Thoracic aorta (tissue), 2 donors: ENCODE data around the gene KRT81. TPM values are rescaled to one million over a fixed set of nuclear protein-coding genes. Genes with fewer than 3 reads are reported as not detected.

ENCODE experiments used
- ATAC-seq: fragments of 150-250 bp; one replicate; pipeline ENCODE4 v1.8.0; 2017; ENCODE audit warnings: low read depth; ENCODE audit not compliant: insufficient number of reproducible peaks, low FRiP score
- DNase-seq: peaks from one replicate; pipeline ENCODE4 v3.0.0-alpha.2; 2020; ENCODE audit warnings: low spot score
- H3K27ac ChIP-seq, 2 donors: fragments of 200-600 bp; sonication (generic); 1 replicate in 1 of 2; 2 replicates in 1 of 2; pipeline ENCODE4 v1.5.1; 2016; ENCODE audit warnings: mild to moderate bottlenecking in 2 of 2, moderate library complexity in 2 of 2
- H3K27me3 ChIP-seq: fragments of 200-600 bp; sonication (generic); replicated peaks from 2 replicates; pipeline ENCODE4 v1.6.0; 2016; ENCODE audit warnings: mild to moderate bottlenecking; ENCODE audit not compliant: insufficient read depth
- H3K36me3 ChIP-seq: fragments of 200-600 bp; sonication (generic); one replicate; pipeline ENCODE4 v1.5.1; 2016
- H3K4me1 ChIP-seq, 2 donors: fragments of 200-600 bp; sonication (generic); 1 replicate in 1 of 2; 2 replicates in 1 of 2; pipeline versions ENCODE4 v1.5.1 to v1.6.0; 2016; ENCODE audit warnings: low read depth in 2 of 2, mild to moderate bottlenecking in 1 of 2; ENCODE audit not compliant: control insufficient read depth in 1 of 2
- H3K4me3 ChIP-seq: fragments of 200-600 bp; sonication (generic); 2 replicates; pipeline ENCODE4 v1.5.1; 2016; ENCODE audit warnings: mild to moderate bottlenecking
- H3K9me3 ChIP-seq: fragments of 200-600 bp; sonication (generic); 2 replicates; pipeline ENCODE4 v1.5.1; 2016
- total RNA-seq, 2 donors: library from RNA; depleted of rRNA; stranded (reverse); fragments of >200 nt; gene quantifications; one replicate each; pipeline versions ENCODE4 v1.1.0 to v1.2.3, GENCODE V29; 2016
- TF ChIP-seq, protein P1 (sequence below): fragments of 200-600 bp; sonication (generic); IDR thresholded peaks from one replicate; pipeline ENCODE4 v1.5.1; 2019; ENCODE audit warnings: antibody characterized with exemption

KRT81 gene
- total RNA-seq, 2 donors from 2014 or later = 5.1 TPM; not detected in 1

DNA sequence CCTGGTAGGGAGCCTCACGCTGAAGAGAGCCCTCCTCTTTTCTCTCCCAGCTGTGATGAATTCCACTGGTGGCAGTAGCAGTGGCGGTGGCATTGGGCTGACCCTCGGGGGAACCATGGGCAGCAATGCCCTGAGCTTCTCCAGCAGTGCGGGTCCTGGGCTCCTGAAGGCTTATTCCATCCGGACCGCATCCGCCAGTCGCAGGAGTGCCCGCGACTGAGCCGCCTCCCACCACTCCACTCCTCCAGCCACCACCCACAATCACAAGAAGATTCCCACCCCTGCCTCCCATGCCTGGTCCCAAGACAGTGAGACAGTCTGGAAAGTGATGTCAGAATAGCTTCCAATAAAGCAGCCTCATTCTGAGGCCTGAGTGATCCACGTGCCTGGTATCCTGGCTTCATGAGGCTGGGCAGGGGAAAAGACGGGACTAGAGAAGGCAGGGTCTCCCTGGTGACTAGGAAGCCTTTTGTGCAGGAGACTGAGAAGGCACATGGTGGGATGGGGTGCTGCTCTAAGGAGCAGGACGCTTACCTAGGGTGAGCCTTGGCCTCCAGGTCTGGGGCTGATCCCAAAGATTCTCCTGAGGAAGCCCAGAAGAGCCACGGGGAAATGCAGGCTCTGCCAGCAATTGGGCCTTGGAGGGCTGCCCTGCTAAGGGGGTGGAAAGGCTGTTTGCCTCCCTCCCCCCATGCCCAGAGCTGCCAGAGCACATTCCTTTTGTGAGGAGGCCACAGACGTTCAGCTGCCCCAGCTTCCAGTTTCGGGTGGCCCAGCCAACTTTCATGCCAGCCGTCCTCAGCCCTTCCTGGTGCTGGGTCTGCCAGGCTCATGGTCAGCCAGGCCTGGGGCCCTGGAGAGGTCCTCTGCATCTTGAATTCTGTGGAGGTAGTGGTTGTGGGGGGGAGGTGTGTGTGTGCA, 42.5 kb downstream of the KRT81 start:
- no peaks in the 10 kb centered on the region for H3K36me3 ChIP-seq
- H3K4me1 ChIP-seq = peaks cover 45 to 51% of the 10 kb centered on the region in 2 donors
- no peaks in the 10 kb centered on the region for H3K27me3 ChIP-seq
- ATAC-seq = peak; percentile 47
- TF ChIP-seq, protein P1, sequence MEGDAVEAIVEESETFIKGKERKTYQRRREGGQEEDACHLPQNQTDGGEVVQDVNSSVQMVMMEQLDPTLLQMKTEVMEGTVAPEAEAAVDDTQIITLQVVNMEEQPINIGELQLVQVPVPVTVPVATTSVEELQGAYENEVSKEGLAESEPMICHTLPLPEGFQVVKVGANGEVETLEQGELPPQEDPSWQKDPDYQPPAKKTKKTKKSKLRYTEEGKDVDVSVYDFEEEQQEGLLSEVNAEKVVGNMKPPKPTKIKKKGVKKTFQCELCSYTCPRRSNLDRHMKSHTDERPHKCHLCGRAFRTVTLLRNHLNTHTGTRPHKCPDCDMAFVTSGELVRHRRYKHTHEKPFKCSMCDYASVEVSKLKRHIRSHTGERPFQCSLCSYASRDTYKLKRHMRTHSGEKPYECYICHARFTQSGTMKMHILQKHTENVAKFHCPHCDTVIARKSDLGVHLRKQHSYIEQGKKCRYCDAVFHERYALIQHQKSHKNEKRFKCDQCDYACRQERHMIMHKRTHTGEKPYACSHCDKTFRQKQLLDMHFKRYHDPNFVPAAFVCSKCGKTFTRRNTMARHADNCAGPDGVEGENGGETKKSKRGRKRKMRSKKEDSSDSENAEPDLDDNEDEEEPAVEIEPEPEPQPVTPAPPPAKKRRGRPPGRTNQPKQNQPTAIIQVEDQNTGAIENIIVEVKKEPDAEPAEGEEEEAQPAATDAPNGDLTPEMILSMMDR = no peak
- no peaks in the 10 kb centered on the region for H3K9me3 ChIP-seq
- peak overlapping the region; percentile 74 to 86 for H3K27ac ChIP-seq
- DNase-seq = peak; percentile 33
- H3K4me3 ChIP-seq = no peak overlapping the region

DNA sequence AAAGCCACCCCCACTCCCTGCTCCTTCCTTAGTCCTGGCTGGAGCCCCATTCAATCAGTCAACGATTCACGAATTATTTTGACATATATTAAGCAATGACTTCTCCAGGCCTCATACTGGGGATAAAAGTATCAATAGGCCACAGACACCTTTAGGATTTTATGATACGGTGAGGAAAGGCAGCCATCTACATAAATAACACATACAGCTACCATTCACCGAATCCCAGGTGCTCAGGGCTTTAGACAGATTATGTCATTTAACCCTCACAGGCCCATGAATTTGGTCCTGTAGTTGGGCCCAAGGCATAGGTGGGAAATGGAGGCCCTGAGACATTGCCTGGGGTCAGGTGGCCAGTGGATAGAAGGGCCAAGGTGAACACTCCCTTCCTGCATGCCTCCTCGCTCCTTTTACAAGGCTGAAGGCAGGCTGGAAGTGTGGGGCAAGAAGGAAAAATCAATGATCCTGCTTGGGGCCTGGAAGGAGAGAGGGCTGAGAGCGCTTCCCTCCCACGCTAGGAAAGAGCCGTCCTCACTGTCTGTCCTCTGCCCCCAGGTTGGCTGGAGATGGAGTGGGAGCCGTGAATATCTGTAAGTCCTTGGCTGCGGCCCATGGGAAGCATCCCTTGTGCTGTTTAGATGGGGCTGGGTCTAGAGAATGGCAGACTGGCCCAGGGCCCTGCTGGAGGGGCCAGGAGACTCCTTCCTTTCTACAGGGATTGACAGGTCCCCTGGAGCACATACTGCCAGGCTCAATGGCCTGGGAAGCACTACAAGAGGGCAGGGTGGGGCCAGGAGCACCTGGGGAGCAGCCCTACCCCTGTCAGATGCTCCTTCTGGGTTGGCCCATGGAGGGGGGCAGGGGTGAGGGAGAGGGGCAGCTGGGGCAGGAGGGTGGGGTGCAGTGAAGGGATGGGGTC, 43.5 kb downstream of the KRT81 start:
- Histone ChIP-seq H3K4me3 (no peak overlapping the region), H3K9me3 (no peaks in the 10 kb centered on the region), H3K4me1 (peaks cover 54 to 60% of the 10 kb centered on the region in 2 donors), H3K27ac (peak overlapping the region; percentile 74 to 86), H3K27me3 (no peaks in the 10 kb centered on the region), H3K36me3 (no peaks in the 10 kb centered on the region)
- DNase-seq (no peak), ATAC-seq (no peak)
- TF ChIP-seq, protein P1 = no peak

DNA sequence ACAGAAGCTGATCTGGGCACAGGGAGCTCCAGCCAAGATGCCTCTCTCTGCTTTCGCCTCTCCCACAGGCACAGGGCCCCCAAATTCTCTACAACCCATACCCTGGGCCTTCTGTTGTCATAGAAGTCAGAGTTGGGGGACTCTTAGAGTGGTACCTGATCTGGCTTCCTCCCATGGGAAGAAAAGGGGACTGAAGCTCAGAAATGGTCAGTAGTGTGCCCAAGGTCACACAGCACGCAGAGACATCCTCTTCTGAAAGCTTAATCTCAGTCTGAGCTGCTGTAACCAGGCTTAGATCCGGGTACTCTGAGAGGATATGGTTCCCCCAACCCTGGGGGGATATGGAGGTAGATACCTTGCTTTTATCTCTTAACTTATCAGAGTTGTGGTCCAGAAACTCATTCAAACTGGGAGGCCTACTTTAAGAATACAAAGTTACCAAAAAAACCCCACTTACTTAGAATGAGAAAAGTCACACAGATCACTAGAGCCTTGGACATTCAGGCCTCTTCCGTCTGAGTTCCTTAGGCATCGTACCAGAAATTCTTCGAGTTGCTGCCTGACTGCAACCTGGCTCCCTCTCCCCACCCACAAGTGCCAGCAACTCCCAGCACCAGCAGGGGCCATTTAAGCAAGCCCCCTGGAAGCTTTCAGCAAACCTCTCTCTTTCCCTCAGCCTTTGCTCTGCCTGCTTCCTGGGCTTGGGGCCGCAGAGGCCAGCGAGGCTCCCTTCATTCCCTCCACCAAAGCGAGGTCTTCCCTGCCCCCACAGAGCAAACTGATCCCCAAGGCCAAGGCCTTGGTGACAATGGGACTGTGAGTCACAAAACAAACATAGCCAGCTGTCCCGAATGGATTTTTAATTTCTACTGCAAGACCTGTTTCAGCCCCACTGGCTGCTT, 44.4 kb downstream of the KRT81 start:
- Histone ChIP-seq H3K27me3 (no peaks in the 10 kb centered on the region), H3K4me1 (peaks cover 54 to 64% of the 10 kb centered on the region in 2 donors), H3K4me3 (no peak overlapping the region), H3K36me3 (no peaks in the 10 kb centered on the region), H3K27ac (peak overlapping the region; percentile 74 to 86), H3K9me3 (no peaks in the 10 kb centered on the region)
- DNase-seq = no peak
- no peak for ATAC-seq
- TF ChIP-seq, protein P1 = no peak

DNA sequence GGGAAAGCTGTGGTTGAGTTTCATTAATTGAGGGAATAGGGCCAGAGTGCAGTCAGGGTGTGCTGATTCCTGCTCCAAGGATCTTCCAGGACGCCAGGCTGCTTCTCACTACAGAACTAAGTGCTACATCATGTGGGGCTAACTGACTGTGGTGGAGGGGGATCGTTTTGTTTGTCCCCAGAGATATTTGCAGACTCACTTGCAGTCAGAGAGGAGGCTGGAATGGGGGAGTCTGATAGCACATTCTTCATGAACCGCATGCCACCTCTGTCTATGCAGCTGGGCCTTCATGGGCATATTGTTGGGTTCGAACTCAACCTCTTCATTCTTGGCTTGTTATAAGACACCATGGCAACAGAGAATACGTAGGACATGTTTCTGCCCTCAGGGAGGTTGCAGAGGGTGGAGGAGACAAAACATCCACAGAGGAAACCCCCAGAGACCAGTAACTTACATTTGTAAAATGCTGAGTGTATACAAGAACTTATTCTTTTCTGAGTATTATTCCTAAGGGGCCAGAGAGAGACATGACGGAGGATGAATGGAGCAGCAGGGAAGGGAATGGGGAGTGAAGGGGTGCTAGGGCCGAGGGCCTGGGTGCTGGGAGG, 45.3 kb downstream of the KRT81 start:
- H3K27ac ChIP-seq = peak overlapping the region in 1 of 2 donors; percentile 86
- H3K4me3 ChIP-seq = no peak overlapping the region
- H3K27me3 ChIP-seq = no peaks in the 10 kb centered on the region
- peaks cover 54 to 64% of the 10 kb centered on the region in 2 donors for H3K4me1 ChIP-seq
- ATAC-seq (no peak), DNase-seq (no peak)
- H3K36me3 ChIP-seq = no peaks in the 10 kb centered on the region
- H3K9me3 ChIP-seq = no peaks in the 10 kb centered on the region
- TF ChIP-seq, protein P1 = no peak
